EH (cell line): ENCODE results near the gene SLC6A16.
A peak's percentile ranks its signal among the peaks of the same experiment; 100 is the strongest.

ENCODE experiments used
- DNase-seq: peaks from one replicate; pipeline ENCODE4 v3.0.0-alpha.2; 2015; ENCODE audit warnings: low read depth

SLC6A16 gene

GRCh38 chr19:49271080-49271753, 53.8 kb downstream of the SLC6A16 start:
- DNase-seq: no peak

- peak; percentile 64 for DNase-seq
Measured at GRCh38 chr19:49266409-49266808, 58.6 kb downstream of the SLC6A16 start.

- no peak for DNase-seq
Measured at GRCh38 chr19:49264258-49264657, 60.7 kb downstream of the SLC6A16 start.

GRCh38 chr19:49261602-49262001, 63.4 kb downstream of the SLC6A16 start:
- no peak for DNase-seq

- DNase-seq: no peak
Measured at GRCh38 chr19:49256691-49257090, 68.3 kb downstream of the SLC6A16 start.

- no peak for DNase-seq
Measured at GRCh38 chr19:49255674-49256073, 69.3 kb downstream of the SLC6A16 start.

GRCh38 chr19:49249933-49250332, 75.1 kb downstream of the SLC6A16 start:
- no peak for DNase-seq

- no peak for DNase-seq
Measured at GRCh38 chr19:49247676-49248075, 77.3 kb downstream of the SLC6A16 start.

- no peak for DNase-seq
Measured at GRCh38 chr19:49244256-49244655, 80.7 kb downstream of the SLC6A16 start.

- DNase-seq: no peak
Measured at GRCh38 chr19:49243726-49244125, 81.3 kb downstream of the SLC6A16 start.

- DNase-seq: no peak
Measured at GRCh38 chr19:49243129-49243528, 81.9 kb downstream of the SLC6A16 start.

GRCh38 chr19:49241769-49242168, 83.2 kb downstream of the SLC6A16 start:
- no peak for DNase-seq
